ENCODE data around the gene SAPCD2.

Gene SAPCD2

GRCh38 chr9:137016436-137016835 lies 53.9 kb downstream of the SAPCD2 start:
- DNase-seq, result no peak

- DNase-seq, result no peak
These were observed 54.4 kb downstream of the SAPCD2 start for GRCh38 chr9:137015976-137016375.

- no peak for DNase-seq
These were observed 54.8 kb downstream of the SAPCD2 start for GRCh38 chr9:137015540-137015930.

GRCh38 chr9:137014776-137015539 lies 55.4 kb downstream of the SAPCD2 start:
- DNase-seq, result no peak

GRCh38 chr9:137014166-137014565 lies 56.2 kb downstream of the SAPCD2 start:
- DNase-seq, result no peak

- DNase-seq, result no peak
These were observed 56.8 kb downstream of the SAPCD2 start for GRCh38 chr9:137013571-137013940.

GRCh38 chr9:137012694-137013570 lies 57.4 kb downstream of the SAPCD2 start:
- no peak for DNase-seq

Measured in hematopoietic multipotent progenitor cell treated with erythropoietin and hydrocortisone succinate and interleukin-3 and kit ligand, for 8 days (in vitro differentiated cells).